HL-60/S4 (cell line): ENCODE data around the gene AMPD2.

ENCODE experiments used
- in situ Hi-C: fragments of 300-500 bp; cut with MboI; formaldehyde crosslinking; loops from 2 replicates; pipeline ENCODE4 v1.14.3; 2022; ENCODE audit warnings: low sequenced_read_pairs

The AMPD2 gene

DNA sequence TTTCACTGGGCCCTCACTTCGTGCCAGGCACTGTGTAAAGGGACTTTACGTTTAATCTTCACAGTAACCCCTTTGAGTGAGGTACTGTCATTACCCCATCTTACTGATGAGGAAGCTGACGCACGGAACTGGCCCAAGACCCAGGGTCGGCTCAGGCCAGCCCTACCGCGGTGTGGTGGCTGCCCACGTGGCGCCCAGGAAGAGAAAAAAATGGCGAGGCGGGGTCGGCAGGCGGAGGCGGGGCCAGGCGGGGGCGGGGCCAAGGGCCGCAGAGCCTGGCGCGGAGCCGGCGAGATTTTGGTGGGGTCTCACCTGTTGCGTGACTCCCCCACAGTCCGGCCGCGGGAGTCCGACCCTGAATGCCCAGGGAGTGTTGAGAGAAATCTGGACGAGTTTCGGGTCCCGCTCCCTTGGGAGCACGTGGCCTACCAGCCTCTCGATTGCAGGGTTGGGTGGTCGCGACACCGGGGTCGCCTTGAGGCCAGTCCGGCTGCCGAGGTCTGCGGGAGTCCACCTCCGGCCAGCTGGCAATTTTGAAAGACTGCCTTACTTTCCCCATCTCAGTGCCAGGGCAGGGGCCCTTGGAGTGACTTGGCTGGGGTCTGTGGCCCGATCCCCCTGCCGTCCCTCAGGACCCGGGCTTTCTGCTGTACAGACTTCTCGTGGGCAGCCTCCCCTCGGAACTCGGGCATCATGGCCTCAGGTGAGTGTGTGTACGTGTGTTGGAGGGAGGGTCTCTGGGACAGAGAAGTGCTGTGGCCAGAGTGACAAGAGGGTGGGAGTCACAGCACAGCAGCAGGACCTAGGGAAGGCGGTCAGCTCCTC is at the start of gene AMPD2, which contains the start of gene GNAT2:
AMPD2 (plus strand) TSS at position 262 of the 825 bp plus-strand sequence. CDS start 1,339 bp downstream, outside the sequence.
GNAT2 (minus strand) TSS at position 41 of the 825 bp plus-strand sequence. CDS start 6,746 bp downstream, outside the sequence.
- in situ Hi-C loops, result loop anchor here (5.0 kb wide), 1 partner anchor 72 kb away; the partner anchor contains the start of gene GNAI3

- in situ Hi-C loops, result no loop called here
Observed at GRCh38 chr1:109570414-109570813, 49.2 kb upstream of the AMPD2 start.

GRCh38 chr1:109573785-109574184 is 45.9 kb upstream of the AMPD2 start:
- in situ Hi-C loops, result no loop called here

- in situ Hi-C loops, result no loop called here
Observed at GRCh38 chr1:109578947-109579443, 40.6 kb upstream of the AMPD2 start.

DNA sequence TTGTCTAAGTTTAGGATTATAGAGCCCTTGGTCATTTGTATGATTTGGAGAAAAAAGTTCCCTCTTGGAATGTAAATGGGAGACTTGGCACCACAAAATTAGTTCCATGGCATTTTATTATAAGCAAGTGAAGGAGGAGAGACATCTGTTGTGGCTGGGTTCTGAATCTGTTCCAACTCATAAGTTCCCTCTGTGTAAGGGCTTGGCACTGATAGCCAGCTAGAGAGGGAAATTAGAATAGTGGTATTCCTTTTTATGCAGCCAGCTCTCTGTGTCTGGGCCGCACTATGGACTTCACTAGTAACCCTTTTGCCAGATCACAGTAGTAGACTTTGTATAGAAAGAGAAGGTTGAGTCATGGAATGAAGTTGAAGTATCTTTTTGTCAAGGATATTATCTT is 40.1 kb upstream of the AMPD2 start:
- in situ Hi-C loops, result no loop called here

- in situ Hi-C loops, result no loop called here
Observed at GRCh38 chr1:109582021-109582420, 37.6 kb upstream of the AMPD2 start.

- in situ Hi-C loops, result no loop called here
Observed at GRCh38 chr1:109584766-109585165, 34.9 kb upstream of the AMPD2 start.

GRCh38 chr1:109586055-109586454 is 33.6 kb upstream of the AMPD2 start:
- in situ Hi-C loops, result no loop called here

GRCh38 chr1:109589177-109589576 is 30.5 kb upstream of the AMPD2 start:
- in situ Hi-C loops, result no loop called here

GRCh38 chr1:109589679-109590078 is 30.0 kb upstream of the AMPD2 start:
- in situ Hi-C loops, result no loop called here

- in situ Hi-C loops, result no loop called here
Observed at GRCh38 chr1:109592916-109593315, 26.7 kb upstream of the AMPD2 start.

GRCh38 chr1:109595531-109595930 is 24.1 kb upstream of the AMPD2 start:
- in situ Hi-C loops, result no loop called here

- in situ Hi-C loops, result no loop called here
Observed at GRCh38 chr1:109598156-109598555, 21.5 kb upstream of the AMPD2 start.

DNA sequence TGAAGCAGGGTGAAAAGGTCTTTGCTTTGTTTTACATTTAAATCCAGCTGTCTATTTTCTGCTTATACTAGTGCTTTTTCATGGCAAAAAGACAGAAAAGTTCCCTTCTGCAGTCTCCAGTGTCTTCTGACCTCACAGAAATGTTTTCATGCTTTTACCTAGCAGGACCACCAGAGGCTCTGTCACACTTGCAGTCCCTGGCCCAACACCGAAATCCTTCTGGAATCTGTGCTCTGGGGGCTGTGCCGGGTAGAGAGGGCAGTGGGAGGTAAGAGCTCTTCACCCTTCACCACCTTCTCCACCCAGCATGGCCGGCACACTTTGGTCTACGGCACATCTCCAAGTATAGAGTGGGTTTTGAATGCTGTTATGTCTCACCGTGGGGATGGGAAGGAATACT is 21.0 kb upstream of the AMPD2 start:
- in situ Hi-C loops, result no loop called here

DNA sequence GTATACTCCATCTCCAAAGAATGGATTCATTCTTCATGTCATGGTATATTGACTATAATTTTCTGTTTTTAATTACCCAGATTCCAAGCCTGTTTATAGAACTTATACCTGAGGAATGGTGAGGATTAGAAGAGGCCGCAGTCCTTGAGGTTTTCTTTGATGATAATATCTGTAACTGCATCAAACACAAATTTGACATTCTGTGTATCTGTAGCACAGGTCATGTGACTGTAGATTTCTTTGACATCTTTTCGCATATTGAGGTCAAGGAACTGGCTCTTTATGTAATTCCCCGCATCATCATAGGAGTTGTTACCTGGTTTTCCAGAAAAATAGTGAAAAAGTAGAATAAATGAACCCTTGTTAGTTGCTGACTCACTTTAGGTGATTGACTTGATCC is 16.4 kb upstream of the AMPD2 start:
- in situ Hi-C loops, result no loop called here

GRCh38 chr1:109605381-109605780 is 14.3 kb upstream of the AMPD2 start:
- in situ Hi-C loops, result no loop called here

GRCh38 chr1:109609881-109610280 is 9.8 kb upstream of the AMPD2 start:
- in situ Hi-C loops, result no loop called here

GRCh38 chr1:109610609-109611307 is 8.9 kb upstream of the AMPD2 start:
- in situ Hi-C loops, result no loop called here

GRCh38 chr1:109611308-109611990 is 8.2 kb upstream of the AMPD2 start:
- in situ Hi-C loops, result no loop called here

- in situ Hi-C loops, result no loop called here
Observed at GRCh38 chr1:109613361-109614147, 6.1 kb upstream of the AMPD2 start.
